ENCODE measurements around the gene RNF151. TPM values are rescaled to one million over a fixed set of nuclear protein-coding genes. Genes with fewer than 3 reads are reported as not detected.

Gene RNF151
- total RNA-seq, 2 experiments from 2014 or later, result not detected

DNA sequence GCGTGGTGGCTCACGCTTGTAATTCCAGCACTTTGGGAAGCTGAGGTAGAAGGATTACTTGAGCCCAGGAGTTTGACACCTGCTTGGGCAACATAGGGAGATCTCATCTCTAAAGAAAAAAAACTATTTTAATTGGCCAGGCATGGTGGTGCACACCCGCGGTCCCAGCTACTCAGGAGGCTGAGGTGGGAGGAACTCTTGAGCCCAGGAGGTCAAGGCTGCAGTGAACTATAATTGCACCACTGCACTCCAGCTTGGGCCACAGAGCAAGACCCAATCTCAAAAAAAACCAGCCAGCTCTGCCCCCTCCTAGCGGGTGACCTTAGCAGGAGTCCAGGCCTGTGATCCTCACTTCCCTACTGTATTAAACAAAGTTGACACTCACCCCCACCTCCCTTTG, 42.6 kb upstream of the RNF151 start:
- POLR2A ChIA-PET, result no interaction called here

DNA sequence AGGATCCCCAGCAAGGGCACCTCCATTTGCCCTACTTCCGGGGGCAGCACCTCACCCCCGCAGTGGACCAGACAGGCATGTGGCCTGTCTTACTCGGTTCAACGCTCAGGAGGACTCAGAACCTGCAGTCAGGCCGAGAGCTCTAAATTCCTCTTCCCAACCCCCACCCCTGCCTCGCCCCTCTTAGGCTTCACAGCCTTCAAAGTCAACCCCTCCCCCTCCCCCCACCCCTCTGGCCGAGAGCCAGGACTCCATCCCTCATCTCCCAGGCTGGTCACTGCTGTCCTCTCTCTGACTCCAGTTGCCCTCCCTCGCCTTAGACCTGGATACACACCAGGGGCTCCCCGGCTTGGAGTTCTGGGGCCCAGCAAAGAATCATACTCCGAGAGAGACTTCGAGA, 40.4 kb upstream of the RNF151 start:
- peaks cover 22% of the 10 kb centered on the region in 2 experiments for H3K27me3 ChIP-seq (ENCODE audit: control insufficient read depth in 1 of 2, insufficient read depth in 2 of 2, low read length in 2 of 2)
- H3K36me3 ChIP-seq (ENCODE audit: insufficient read depth, low read length), result no peaks in the 10 kb centered on the region
- H3K27ac ChIP-seq (ENCODE audit: low read depth in 1 of 2, low read length in 2 of 2), result no peak overlapping the region
- CTCF ChIA-PET, result no interaction called here
- DNase-seq, result no peak
- Mint-ChIP-seq H3K9me3 (no peaks in the 10 kb centered on the region), H3K4me1 (ENCODE audit: low read depth) (no peaks in the 10 kb centered on the region), H3K36me3 (ENCODE audit: low read depth) (no peaks in the 10 kb centered on the region), H3K27me3 (peaks cover 34% of the 10 kb centered on the region), H3K27ac (no peak overlapping the region), H3K4me3 (no peak overlapping the region)
- intact Hi-C loops (cut with DNase I, micrococcal nuclease), result no loop called here
- H3K4me3 ChIP-seq (ENCODE audit: low read length), result no peak overlapping the region
- no peak for ATAC-seq (ENCODE audit: poor library complexity)
- POLR2A ChIA-PET, result no interaction called here
- TF ChIP-seq, protein P1, sequence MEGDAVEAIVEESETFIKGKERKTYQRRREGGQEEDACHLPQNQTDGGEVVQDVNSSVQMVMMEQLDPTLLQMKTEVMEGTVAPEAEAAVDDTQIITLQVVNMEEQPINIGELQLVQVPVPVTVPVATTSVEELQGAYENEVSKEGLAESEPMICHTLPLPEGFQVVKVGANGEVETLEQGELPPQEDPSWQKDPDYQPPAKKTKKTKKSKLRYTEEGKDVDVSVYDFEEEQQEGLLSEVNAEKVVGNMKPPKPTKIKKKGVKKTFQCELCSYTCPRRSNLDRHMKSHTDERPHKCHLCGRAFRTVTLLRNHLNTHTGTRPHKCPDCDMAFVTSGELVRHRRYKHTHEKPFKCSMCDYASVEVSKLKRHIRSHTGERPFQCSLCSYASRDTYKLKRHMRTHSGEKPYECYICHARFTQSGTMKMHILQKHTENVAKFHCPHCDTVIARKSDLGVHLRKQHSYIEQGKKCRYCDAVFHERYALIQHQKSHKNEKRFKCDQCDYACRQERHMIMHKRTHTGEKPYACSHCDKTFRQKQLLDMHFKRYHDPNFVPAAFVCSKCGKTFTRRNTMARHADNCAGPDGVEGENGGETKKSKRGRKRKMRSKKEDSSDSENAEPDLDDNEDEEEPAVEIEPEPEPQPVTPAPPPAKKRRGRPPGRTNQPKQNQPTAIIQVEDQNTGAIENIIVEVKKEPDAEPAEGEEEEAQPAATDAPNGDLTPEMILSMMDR (IDR thresholded peaks at IDR 0.05), result no peak
- H3K9me3 ChIP-seq (ENCODE audit: control insufficient read depth in 1 of 2, insufficient read depth in 1 of 2, low read length in 2 of 2), result peaks cover 0 to 12% of the 10 kb centered on the region in 2 experiments
- H3K4me1 ChIP-seq (ENCODE audit: insufficient read depth, low read length), result peaks cover 20% of the 10 kb centered on the region

More for the DNA sequence above, 42.6 kb upstream of the RNF151 start:
- H3K36me3 ChIP-seq (ENCODE audit: insufficient read depth, low read length), result no peaks in the 10 kb centered on the region
- intact Hi-C loops (cut with DNase I, micrococcal nuclease), result no loop called here
- H3K9me3 Mint-ChIP-seq, result no peaks in the 10 kb centered on the region
- H3K4me1 ChIP-seq (ENCODE audit: insufficient read depth, low read length), result peaks cover 10% of the 10 kb centered on the region
- ATAC-seq (ENCODE audit: poor library complexity) (no peak), DNase-seq (no peak)
- no peaks in the 10 kb centered on the region for H3K36me3 Mint-ChIP-seq (ENCODE audit: low read depth)
- no peak overlapping the region for H3K4me3 Mint-ChIP-seq
- H3K27ac ChIP-seq (ENCODE audit: low read depth in 1 of 2, low read length in 2 of 2), result no peak overlapping the region
- TF ChIP-seq, protein P1 (IDR thresholded peaks at IDR 0.05), result no peak
- peaks cover 45% of the 10 kb centered on the region for H3K27me3 Mint-ChIP-seq
- CTCF ChIA-PET, result interaction anchor here (1.0 kb wide), 1 partner anchor 217 kb away, joined by 4 read pairs; no protein-coding TSS in a partner anchor
- H3K27ac Mint-ChIP-seq, result no peak overlapping the region
- peaks cover 36 to 44% of the 10 kb centered on the region in 2 experiments for H3K27me3 ChIP-seq (ENCODE audit: control insufficient read depth in 1 of 2, insufficient read depth in 2 of 2, low read length in 2 of 2)
- no peak overlapping the region for H3K4me3 ChIP-seq (ENCODE audit: low read length)
- peaks cover 0 to 27% of the 10 kb centered on the region in 2 experiments for H3K9me3 ChIP-seq (ENCODE audit: control insufficient read depth in 1 of 2, insufficient read depth in 1 of 2, low read length in 2 of 2)
- no peaks in the 10 kb centered on the region for H3K4me1 Mint-ChIP-seq (ENCODE audit: low read depth)

DNA sequence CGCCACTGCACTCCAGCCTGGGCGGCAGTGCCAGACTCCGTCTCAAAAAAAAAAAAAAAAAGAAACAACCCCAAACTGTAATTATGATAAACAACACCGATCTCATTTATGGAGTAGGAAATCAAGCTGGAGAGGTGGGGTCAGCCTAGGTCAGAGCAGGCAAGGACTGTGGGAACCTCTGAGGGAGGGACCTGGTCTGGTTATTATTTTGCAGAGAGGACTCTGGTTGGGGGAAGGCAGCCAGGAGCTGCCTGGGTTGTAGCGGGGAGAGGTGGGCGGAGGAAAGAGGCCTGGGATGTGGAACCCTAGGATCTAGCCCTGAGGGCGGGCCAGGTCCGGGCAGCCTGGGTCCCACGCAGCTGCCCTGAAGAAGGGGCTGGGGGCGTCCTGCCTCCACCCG, 37.6 kb upstream of the RNF151 start:
- peaks cover 11% of the 10 kb centered on the region for H3K4me1 ChIP-seq (ENCODE audit: insufficient read depth, low read length)
- no peaks in the 10 kb centered on the region for H3K36me3 ChIP-seq (ENCODE audit: insufficient read depth, low read length)
- no peaks in the 10 kb centered on the region for H3K9me3 Mint-ChIP-seq
- H3K4me3 ChIP-seq (ENCODE audit: low read length), result peak overlapping the region; percentile 42
- ChIA-PET POLR2A (interaction anchor here (0.6 to 1.5 kb wide), 4 partner anchors 12 to 226 kb away, joined by 3 to 8 read pairs (median 3); partner anchors contain the start of genes NUBP2, SPSB3 and TRAF7), CTCF (interaction anchor here (0.6 to 1.2 kb wide), 3 partner anchors 63 to 566 kb away, joined by 3 read pairs; no protein-coding TSS in a partner anchor)
- H3K27me3 ChIP-seq (ENCODE audit: control insufficient read depth in 1 of 2, insufficient read depth in 2 of 2, low read length in 2 of 2), result peaks cover under 1 to 2% of the 10 kb centered on the region in 2 experiments
- peak overlapping the region; percentile 42 for H3K27ac Mint-ChIP-seq
- intact Hi-C loops (cut with DNase I, micrococcal nuclease), result loop anchor here (1.0 to 2.0 kb wide), 4 partner anchors 66 to 156 kb away; partner anchors contain the start of genes EME2 (in 2 of the 2) and MRPS34 (in 2 of the 2)
- no peaks in the 10 kb centered on the region for H3K4me1 Mint-ChIP-seq (ENCODE audit: low read depth)
- no peak overlapping the region for H3K27ac ChIP-seq (ENCODE audit: low read depth in 1 of 2, low read length in 2 of 2)
- H3K4me3 Mint-ChIP-seq, result peak overlapping the region; percentile 88
- no peaks in the 10 kb centered on the region for H3K36me3 Mint-ChIP-seq (ENCODE audit: low read depth)
- TF ChIP-seq, protein P1 (IDR thresholded peaks at IDR 0.05), result no peak
- H3K27me3 Mint-ChIP-seq, result peaks cover 9% of the 10 kb centered on the region
- DNase-seq (peak in 1 of 14 experiments; percentile 25), ATAC-seq (ENCODE audit: poor library complexity) (peak; percentile 22)
- no peaks in the 10 kb centered on the region for H3K9me3 ChIP-seq (ENCODE audit: control insufficient read depth in 1 of 2, insufficient read depth in 1 of 2, low read length in 2 of 2)
